Tongue (tissue), 2 donors: ENCODE results near the gene C11orf87. TPM values are rescaled to one million over a fixed set of nuclear protein-coding genes. Genes with fewer than 3 reads are reported as not detected.

Source experiments
- DNase-seq: peaks from one replicate; pipeline ENCODE4 v3.0.0-alpha.2; 2015
- total RNA-seq: library from RNA; depleted of rRNA; stranded (reverse); fragments of >200 nt; gene quantifications from one replicate; pipeline ENCODE4 v1.2.3, GENCODE V29; 2014

Gene C11orf87
- total RNA-seq, 1 donor from 2014 or later: not detected

GRCh38 chr11:109443052-109443451, 21.1 kb downstream of the C11orf87 start:
- DNase-seq: no peak

DNA sequence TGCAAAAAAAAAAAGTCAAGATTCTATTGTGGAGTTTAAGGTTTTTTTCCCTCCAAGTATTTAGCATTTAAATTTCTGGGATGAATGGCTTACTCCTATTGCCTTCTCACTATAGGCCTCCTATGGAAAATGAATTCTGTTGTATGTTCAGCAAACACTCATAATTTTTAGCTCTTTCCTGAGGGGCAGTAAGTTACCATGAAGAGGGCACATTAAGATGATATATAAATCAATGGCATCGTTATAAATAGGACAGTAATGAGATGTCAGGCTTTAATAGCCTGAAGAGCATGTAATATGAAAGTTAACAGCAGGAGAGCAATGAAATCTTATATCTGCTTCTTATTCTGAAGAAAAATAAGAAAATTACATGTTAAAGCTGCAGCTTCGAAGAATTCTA, 32.9 kb downstream of the C11orf87 start:
- no peak for DNase-seq
